IPS-20b (cell line): ENCODE results near the gene LYPD6B.

Experiments
- H3K27ac ChIP-seq: one replicate; pipeline ENCODE4 v1.5.1; 2013; ENCODE audit warnings: low read length
- H3K27me3 ChIP-seq: 2 replicates; pipeline ENCODE4 v1.6.1; 2013; ENCODE audit warnings: mild to moderate bottlenecking, low read length, inconsistent platforms; ENCODE audit not compliant: insufficient read depth
- H3K36me3 ChIP-seq: 2 replicates; pipeline ENCODE4 v1.6.1; 2013; ENCODE audit warnings: low read depth, mild to moderate bottlenecking, inconsistent platforms, low read length, moderate library complexity; ENCODE audit not compliant: insufficient read depth
- H3K4me1 ChIP-seq: 2 replicates; pipeline ENCODE4 v1.6.1; 2013; ENCODE audit warnings: mild to moderate bottlenecking, control low read depth, inconsistent platforms, low read length, moderate library complexity; ENCODE audit not compliant: insufficient read depth
- H3K4me3 ChIP-seq: 2 replicates; pipeline ENCODE4 v1.5.1; 2013; ENCODE audit warnings: mild to moderate bottlenecking, low read length, inconsistent platforms
- H3K9ac ChIP-seq: 2 replicates; pipeline ENCODE4 v1.6.1; 2013; ENCODE audit warnings: low read depth, mild to moderate bottlenecking, inconsistent platforms, low read length, moderate library complexity
- H3K9me3 ChIP-seq: 2 replicates; pipeline ENCODE4 v1.6.1; 2013; ENCODE audit warnings: mild to moderate bottlenecking, low read depth, low read length, inconsistent platforms; ENCODE audit not compliant: insufficient read depth

Gene LYPD6B

GRCh38 chr2:149082079-149082478 is 43.6 kb downstream of the LYPD6B start:
- Histone ChIP-seq H3K9ac (no peak overlapping the region), H3K36me3 (no peaks in the 10 kb centered on the region), H3K27me3 (peaks cover 4% of the 10 kb centered on the region; the same call in 1 of the 2 replicates), H3K9me3 (no peaks in the 10 kb centered on the region), H3K27ac (no peak overlapping the region), H3K4me1 (peaks cover 40% of the 10 kb centered on the region), H3K4me3 (no peak overlapping the region)

GRCh38 chr2:149082735-149083134 is 44.2 kb downstream of the LYPD6B start:
- peaks cover 35% of the 10 kb centered on the region for H3K4me1 ChIP-seq
- peaks cover 4% of the 10 kb centered on the region; the same call in 1 of the 2 replicates for H3K27me3 ChIP-seq
- no peak overlapping the region for H3K4me3 ChIP-seq
- no peak overlapping the region for H3K27ac ChIP-seq
- H3K9ac ChIP-seq, result no peak overlapping the region
- H3K36me3 ChIP-seq, result no peaks in the 10 kb centered on the region
- no peaks in the 10 kb centered on the region for H3K9me3 ChIP-seq

GRCh38 chr2:149084924-149085795 is 46.7 kb downstream of the LYPD6B start:
- Histone ChIP-seq H3K36me3 (no peaks in the 10 kb centered on the region), H3K27me3 (0 out of 2 replicates have a peak, but pooled peaks cover under 1% of the 10 kb centered on the region), H3K27ac (no peak overlapping the region), H3K4me3 (no peak overlapping the region), H3K9me3 (no peaks in the 10 kb centered on the region), H3K4me1 (peaks cover 28% of the 10 kb centered on the region), H3K9ac (no peak overlapping the region)

GRCh38 chr2:149087751-149088150 is 49.3 kb downstream of the LYPD6B start:
- no peaks in the 10 kb centered on the region for H3K36me3 ChIP-seq
- H3K4me1 ChIP-seq, result peaks cover 7% of the 10 kb centered on the region
- H3K4me3 ChIP-seq, result no peak overlapping the region
- H3K9me3 ChIP-seq, result no peaks in the 10 kb centered on the region
- no peak overlapping the region for H3K9ac ChIP-seq
- H3K27ac ChIP-seq, result no peak overlapping the region
- H3K27me3 ChIP-seq, result no peaks in the 10 kb centered on the region

GRCh38 chr2:149089068-149089467 is 50.6 kb downstream of the LYPD6B start:
- Histone ChIP-seq H3K4me1 (no peaks in the 10 kb centered on the region), H3K27me3 (no peaks in the 10 kb centered on the region), H3K36me3 (no peaks in the 10 kb centered on the region), H3K9me3 (no peaks in the 10 kb centered on the region), H3K27ac (no peak overlapping the region), H3K9ac (no peak overlapping the region), H3K4me3 (no peak overlapping the region)

GRCh38 chr2:149090706-149091105 is 52.2 kb downstream of the LYPD6B start:
- Histone ChIP-seq H3K36me3 (no peaks in the 10 kb centered on the region), H3K27ac (no peak overlapping the region), H3K4me3 (no peak overlapping the region), H3K9me3 (no peaks in the 10 kb centered on the region), H3K27me3 (no peaks in the 10 kb centered on the region), H3K9ac (no peak overlapping the region), H3K4me1 (no peaks in the 10 kb centered on the region)

- no peaks in the 10 kb centered on the region for H3K4me1 ChIP-seq
- H3K4me3 ChIP-seq, result no peak overlapping the region
- no peaks in the 10 kb centered on the region for H3K27me3 ChIP-seq
- H3K27ac ChIP-seq, result no peak overlapping the region
- H3K36me3 ChIP-seq, result no peaks in the 10 kb centered on the region
- H3K9ac ChIP-seq, result no peak overlapping the region
- H3K9me3 ChIP-seq, result no peaks in the 10 kb centered on the region
Measured at GRCh38 chr2:149093579-149093978, 55.1 kb downstream of the LYPD6B start.

- Histone ChIP-seq H3K9ac (no peak overlapping the region), H3K36me3 (no peaks in the 10 kb centered on the region), H3K4me1 (no peaks in the 10 kb centered on the region), H3K27ac (no peak overlapping the region), H3K27me3 (no peaks in the 10 kb centered on the region), H3K4me3 (no peak overlapping the region), H3K9me3 (no peaks in the 10 kb centered on the region)
Measured at GRCh38 chr2:149094217-149095015, 55.9 kb downstream of the LYPD6B start.

GRCh38 chr2:149098701-149099100 is 60.2 kb downstream of the LYPD6B start:
- Histone ChIP-seq H3K27ac (no peak overlapping the region), H3K36me3 (no peaks in the 10 kb centered on the region), H3K4me3 (no peak overlapping the region), H3K9ac (no peak overlapping the region), H3K4me1 (no peaks in the 10 kb centered on the region), H3K9me3 (no peaks in the 10 kb centered on the region), H3K27me3 (no peaks in the 10 kb centered on the region)

- H3K36me3 ChIP-seq, result no peaks in the 10 kb centered on the region
- no peaks in the 10 kb centered on the region for H3K4me1 ChIP-seq
- no peak overlapping the region for H3K9ac ChIP-seq
- H3K27ac ChIP-seq, result no peak overlapping the region
- no peaks in the 10 kb centered on the region for H3K27me3 ChIP-seq
- H3K9me3 ChIP-seq, result no peaks in the 10 kb centered on the region
- H3K4me3 ChIP-seq, result no peak overlapping the region
Measured at GRCh38 chr2:149099298-149099697, 60.8 kb downstream of the LYPD6B start.

GRCh38 chr2:149100739-149101699 is 62.5 kb downstream of the LYPD6B start:
- no peaks in the 10 kb centered on the region for H3K27me3 ChIP-seq
- H3K4me3 ChIP-seq, result no peak overlapping the region
- no peak overlapping the region for H3K9ac ChIP-seq
- no peak overlapping the region for H3K27ac ChIP-seq
- H3K36me3 ChIP-seq, result no peaks in the 10 kb centered on the region
- no peaks in the 10 kb centered on the region; the same call in 1 of the 2 replicates for H3K9me3 ChIP-seq
- H3K4me1 ChIP-seq, result no peaks in the 10 kb centered on the region
